A673 (cell line): ENCODE results near the gene IL1RAPL2.

Experiments used
- CTCF ChIP-seq: fragments of 300-800, 200-600 bp; sonication (generic); conservative IDR thresholded peaks from 2 replicates; pipeline ENCODE4 v1.5.1; 2017; ENCODE audit warnings: low read depth, mild to moderate bottlenecking, antibody characterized with exemption, low read length, moderate library complexity, mixed read lengths
- EZH2 ChIP-seq: fragments of 200-600 bp; sonication (generic); IDR thresholded peaks from 2 replicates; pipeline ENCODE4 v1.6.1; 2017; ENCODE audit warnings: borderline replicate concordance, low read depth, mild to moderate bottlenecking, mixed read lengths, antibody characterized with exemption, low read length; ENCODE audit not compliant: poor library complexity, severe bottlenecking

GRCh38 chrX:105567082-105567481 is 1001.1 kb downstream of the IL1RAPL2 start:
- TF ChIP-seq CTCF, result no peak
- no peak for TF ChIP-seq EZH2
